HG03196 (cell line): ENCODE measurements around the gene CA10.
A peak's percentile ranks its signal among the peaks of the same experiment; 100 is the strongest.

Experiments
- ATAC-seq: cut with Tn5 transposase; IDR thresholded peaks from one replicate; pipeline ENCODE4 v1.9.1; 2021; ENCODE audit not compliant: unreplicated experiment

CA10 gene

DNA sequence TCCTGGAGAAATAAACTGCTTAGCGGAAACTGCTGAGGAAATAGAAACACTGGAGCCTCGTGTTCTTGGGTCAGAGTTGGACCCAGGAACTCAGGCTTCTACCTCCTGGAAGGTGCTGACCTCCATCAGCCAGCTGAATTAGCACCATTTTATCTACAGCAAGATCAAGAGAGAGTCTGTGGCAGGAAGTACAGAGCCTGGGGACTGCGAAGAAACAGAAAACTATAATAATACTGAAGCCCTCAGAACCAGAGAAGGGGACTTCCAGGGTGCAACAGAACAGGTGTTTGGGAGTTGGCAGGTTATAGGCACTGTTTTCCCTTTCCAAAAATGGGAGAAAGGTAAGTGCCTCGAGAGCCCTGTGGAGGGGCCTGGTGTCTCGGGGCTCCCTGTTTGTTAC lies 379.7 kb downstream of the CA10 start:
- ATAC-seq: no peak

DNA sequence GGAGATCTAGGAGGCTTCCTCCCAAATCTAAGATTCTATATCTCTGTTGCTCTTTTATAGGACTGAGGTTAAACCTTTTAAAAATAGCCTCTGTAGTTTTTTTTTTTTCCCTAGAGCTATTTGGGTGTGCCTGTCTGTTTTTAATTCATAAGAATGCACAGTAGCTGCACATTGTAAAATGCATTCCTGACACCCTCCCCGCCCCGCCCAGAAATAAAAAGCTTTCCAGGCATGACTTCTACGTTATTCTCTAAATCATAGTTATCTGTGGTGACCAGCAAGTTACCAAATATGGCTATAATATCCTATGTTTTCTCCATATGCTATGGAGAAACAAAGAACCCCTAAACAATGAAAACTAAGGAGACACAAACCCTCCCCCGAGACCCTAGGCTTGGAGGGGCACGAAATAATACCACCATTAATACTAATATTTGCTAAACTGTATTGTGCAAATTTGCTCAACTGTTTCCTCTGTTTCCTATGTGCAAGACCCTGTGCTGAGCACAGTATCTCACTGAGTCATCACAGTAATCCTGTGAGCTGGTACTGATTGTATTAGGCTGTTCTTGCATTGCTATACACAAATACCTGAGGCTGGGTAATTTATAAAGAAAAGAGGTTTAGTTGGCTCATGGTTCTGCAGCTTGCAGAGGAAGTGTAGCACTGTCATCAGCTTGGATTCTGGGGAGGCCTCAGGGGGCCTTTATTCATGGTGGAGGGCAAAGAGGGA lies 388.3 kb downstream of the CA10 start:
- ATAC-seq: no peak

DNA sequence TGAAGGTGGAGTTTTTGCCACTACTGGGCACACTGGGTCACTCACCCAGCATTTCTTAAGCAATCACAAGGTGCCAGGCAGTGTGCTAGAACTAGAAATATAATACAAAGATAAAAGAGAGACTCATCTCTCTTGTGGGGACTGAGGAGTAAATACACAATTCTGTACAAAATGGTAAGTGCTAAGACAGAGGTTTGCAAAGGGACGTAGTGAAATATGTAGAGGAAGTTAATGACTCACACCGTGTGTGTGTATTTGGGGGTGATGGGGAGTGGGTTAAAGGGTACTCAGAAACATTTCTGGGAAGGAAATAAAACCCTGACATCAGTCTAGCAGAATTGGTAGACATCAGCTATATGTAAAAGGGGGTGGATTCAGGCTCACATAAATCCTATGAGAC lies 389.3 kb downstream of the CA10 start:
- no peak for ATAC-seq

DNA sequence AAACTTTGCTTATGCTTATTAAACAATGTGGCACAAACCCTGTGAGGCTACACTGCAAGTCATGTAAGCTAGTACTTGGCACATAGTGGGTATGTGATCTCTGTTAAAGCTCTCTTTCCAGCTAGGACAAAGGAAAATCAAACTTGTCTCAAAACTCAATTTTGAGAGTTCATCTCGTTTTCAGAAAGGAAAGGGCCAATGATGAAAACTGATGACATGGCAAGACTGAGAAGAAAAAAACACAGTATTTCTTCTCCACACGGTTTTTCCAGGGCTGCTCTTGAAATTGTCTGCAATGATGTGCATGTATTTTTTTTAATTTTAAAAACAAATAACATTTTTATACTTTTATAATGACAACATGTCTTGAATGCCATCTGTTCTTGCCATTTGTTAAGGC lies 389.8 kb downstream of the CA10 start:
- no peak for ATAC-seq

DNA sequence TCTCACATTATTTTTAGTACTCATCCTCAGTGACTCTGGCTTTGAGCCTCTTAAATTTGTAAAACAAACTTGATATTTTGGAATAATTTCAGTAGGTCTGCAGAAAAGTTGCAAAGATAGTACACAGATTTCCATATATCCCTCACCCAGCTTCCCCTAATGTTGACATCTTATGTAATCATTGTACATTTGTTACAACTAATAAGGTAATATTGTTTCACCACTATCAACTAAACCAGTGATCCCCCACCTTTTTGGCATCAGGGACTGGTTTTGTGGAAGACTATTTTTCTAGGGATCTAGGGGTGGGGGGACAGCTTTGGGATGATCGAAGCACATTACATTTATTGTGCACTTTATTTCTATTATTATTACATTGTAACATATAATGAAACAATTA lies 391.2 kb downstream of the CA10 start:
- ATAC-seq: no peak

DNA sequence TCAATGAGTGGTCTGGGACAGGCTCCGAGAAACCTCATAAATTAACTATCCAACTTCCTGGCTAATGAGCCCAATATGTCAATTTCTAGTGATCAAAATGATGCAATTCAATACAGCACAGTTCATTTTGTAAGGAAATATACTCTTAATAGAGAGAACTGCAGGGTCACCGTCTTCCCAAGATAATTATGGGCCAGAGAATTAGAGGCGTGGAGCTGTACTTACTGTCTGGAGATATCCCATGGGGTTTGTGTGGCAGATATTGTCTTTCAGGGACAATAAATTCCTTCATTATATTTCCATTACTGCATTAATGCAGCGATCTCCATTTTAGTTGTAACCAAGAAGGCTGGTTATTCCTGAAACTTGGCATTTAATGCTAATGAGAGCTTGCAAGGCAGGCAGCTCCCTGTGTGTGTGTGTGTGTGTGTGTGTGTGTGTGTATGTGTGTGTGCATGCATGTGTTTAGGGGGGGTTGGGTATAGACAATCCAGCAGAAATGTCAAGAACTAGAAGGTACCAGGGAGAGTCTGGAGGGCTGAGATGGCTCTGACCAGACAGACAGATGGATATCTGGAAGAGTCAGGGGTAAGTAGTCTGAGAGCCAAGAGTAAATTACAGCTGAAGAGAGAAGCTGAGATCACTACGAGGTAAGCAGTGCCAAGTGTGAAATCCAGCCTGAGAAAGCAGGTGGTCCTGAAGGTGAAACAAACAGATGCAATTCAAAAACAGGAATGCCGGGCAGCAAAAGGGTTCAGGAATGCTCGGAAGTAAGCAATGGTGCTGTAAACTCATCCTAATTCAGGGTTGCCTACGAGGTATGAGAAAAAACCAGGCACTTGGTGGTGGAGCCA lies 393.0 kb downstream of the CA10 start:
- no peak for ATAC-seq

DNA sequence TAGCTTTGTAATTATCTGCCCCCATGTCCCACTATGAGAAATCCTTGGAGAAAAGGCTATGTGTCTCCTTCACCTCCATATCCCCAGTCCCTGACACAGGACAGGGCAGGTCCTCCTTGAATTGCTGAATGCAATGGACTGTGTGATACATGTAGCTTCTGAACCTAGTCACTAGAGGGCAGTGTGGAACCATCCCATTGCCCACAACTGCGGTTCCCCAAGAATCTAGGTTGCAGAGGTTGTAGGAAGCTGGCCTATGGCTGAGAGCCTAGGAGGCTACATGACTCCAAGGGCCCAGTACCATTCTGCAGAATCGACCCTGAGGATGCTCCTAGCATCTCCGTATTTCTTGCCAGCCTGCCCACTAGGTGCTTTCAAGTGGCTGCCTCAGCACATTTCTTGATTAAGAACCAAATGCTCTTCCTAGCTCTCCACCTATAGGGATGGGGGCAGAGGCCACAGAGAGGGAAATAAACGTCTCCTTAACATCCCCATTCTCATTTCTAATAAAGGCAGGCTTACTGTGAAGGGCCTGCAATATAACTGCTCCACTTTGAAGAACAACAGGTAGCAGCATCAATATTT lies 394.0 kb downstream of the CA10 start:
- peak; percentile 93 for ATAC-seq

DNA sequence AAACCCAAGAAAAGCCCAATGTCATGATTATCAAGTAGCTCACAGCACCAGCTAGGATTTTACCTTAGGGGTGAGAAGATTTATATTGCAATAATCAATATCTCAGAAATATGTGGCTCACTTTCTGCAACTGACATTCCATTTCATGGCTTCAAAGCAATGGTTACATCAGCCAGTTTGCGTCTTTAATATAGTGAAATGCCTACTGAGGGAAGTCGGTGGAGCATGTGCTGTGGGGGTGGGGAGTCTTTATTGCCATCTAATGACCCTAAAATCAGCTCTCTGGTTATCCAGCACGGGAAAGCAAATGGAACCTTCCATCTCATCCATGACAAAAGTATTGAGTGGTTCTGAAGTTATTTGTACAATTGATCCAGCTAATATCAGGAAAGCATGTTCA lies 395.5 kb downstream of the CA10 start:
- ATAC-seq: no peak

DNA sequence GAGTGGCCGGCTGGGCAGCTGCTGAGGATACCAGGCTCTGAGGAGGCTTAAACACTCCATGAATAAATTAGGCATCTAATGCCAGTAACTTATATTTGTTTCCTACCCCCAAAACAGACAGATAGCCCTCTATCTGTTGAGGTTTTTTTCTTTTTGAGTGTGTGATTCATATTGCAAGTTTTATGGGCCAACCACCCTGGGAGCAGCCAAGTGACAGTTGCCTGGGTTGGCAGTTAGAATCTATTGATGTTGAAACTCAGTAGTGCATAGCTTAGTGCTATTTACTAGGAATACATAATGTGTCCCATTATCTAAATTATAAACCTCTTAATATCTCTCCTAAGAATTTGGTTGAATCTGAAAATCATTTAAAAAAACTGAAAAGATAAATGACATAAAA lies 397.4 kb downstream of the CA10 start:
- ATAC-seq: no peak

DNA sequence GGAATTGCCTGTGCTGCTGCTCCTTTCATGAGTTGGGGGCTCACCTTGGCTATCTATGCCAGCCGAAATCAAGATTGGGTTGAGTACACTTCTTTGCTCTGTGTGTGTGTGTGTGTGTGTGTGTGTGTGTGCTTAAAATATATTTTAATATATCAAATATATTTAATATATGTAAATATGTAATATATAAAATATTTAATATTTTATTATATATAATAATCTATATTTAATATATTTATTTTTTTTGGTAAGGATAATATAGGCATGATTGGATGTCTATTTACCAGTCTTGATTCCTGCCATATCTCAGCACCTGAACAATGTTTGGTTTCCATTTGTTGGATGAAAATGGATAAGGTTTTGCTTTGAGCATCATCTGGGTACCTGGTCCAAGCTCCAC lies 399.3 kb downstream of the CA10 start:
- no peak for ATAC-seq

DNA sequence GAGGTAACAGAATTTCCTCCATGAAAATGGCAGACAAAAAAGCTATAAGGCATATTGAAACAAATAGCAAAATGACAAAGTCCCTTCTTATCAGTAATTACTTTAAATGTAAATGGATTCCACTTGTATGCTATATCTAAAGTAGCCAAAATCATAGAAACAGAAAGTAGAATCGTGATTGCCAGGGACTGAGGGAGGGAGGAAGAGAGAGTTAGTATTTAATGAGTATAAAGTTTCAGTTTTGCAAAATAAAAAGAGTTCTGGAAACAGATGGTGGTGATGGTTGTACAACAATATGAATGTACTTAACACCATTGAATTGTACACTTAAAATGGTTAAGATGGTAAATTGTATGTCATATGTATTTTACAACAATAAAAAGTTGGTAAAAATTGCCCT lies 407.4 kb downstream of the CA10 start:
- no peak for ATAC-seq

DNA sequence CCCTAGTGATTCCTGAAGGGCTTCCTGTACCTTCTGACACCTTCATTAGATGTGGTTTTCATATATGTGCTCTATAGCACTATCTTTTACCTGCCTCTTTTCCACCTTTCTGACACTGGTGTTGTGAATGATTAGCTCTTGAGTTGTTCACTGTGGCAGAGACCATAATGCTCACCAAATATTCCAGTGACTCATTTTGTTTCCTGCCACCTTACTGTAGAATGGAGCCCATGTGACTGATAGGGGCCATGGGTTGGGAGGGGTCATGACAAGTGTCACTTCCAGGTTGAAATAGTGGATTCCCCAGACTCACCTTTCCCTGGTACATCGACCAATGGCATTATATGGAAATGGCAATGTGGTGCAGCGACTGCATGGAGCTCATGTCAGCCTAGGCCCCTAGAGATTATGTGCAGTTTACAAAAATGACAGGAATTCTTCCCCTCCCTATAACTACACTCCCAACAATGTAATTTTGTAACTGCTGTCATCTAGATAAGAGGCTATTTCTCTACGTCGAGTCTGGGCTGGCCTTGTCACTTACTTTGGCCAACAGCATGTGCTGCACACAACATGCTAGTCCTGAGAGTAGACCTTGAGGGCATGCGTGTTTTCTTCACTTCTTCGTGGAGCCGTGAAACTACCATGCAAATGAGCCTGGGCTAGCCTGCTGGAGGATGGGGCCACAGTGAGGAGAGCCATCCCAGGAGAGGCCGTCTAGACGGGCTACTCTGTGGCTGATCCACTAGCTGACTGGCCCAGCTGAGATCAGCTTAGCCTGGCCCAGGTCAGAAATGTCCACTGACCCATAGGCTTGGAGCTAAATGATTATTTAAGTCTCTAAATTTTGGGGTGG lies 409.5 kb downstream of the CA10 start:
- no peak for ATAC-seq

DNA sequence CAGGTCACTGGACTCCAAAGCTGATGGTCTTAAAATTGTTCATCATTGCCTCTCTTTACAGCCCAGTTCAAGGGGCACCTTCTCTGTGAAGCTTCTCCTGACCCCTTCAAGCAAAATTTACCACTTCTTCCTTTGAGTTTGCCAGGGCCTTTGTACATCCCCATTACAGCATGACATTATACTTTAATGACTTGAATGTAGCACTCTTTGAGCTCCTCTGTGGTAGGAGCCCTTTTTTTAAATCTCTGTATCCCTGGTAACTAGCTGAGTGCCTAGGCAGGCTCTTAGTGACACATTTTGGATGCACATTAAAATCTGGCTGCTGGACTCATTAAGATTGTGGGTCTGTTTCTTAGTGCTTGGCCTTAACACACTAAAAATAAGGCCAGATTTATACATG lies 412.1 kb downstream of the CA10 start:
- ATAC-seq: no peak

DNA sequence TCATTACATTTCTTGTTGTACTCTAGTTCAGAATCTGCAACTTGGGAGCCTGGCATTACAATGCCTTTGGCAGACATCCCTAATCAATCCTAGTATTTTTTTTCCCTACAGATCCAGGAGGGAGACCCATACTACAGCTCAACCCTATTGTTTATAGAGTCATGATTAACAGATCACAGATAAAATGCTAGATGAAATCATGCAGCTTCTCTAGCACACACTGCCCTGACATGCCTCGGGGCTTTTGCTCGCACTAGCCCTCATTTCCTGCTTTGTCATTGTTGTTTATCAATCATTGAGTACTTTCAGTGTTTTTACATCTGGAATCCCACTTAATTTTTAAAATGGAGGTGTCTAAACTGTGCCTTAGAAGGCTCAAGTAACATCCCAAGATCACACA lies 412.5 kb downstream of the CA10 start:
- no peak for ATAC-seq

DNA sequence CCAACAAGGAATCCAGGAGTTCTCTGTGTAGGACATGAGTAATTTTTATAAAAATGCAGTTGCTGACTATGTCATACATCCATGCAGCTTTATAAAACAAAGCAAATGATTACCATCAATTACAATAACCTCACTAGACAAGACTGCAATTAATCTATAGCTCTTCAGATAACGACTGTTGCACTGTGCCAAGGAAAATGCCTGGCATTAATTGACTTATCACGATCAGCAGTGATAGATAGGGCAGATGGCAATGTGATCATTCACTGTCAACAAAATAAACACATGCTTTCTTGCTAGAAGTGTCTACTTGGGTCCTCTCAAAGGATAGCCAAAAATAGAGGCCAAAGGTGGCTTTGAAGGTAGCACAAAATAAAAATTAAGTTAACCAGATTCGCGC lies 415.0 kb downstream of the CA10 start:
- no peak for ATAC-seq

DNA sequence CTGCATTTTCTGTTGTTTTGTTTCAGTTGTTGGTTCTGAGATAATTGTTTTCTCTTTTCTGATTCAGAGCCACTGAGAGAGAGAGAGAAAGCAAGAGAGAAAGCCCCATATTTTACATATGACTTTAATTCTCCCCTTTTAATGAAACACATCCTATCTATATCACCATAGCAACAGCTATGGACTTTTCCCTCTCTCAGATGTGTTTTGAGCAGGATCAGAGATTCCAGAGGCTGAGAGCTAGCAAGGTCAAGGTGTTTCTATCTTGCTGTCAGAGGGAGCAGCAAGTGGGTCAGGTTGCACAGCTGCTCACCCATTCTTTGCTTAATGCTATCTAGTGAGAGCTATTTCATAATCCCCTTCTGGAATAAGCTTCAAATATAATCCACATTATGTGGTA lies 415.9 kb downstream of the CA10 start:
- no peak for ATAC-seq

DNA sequence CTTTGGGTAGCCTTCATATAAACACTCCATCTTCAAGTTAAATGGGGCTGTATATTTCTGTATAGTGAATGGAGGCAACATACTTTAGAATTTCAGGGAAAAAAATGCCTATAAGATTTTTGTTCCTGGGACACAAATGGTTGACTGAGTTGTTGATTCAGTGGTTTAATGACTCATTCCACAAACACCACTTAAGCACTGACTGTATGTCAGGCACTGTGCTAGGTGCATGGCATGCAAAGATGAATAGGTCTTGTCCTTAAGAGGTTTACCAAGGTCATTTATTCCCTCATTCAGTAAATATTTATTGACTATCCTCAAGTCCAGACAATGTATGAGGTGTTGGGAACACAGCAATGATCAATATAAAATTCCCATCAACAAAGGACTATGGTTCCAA lies 417.1 kb downstream of the CA10 start:
- no peak for ATAC-seq

DNA sequence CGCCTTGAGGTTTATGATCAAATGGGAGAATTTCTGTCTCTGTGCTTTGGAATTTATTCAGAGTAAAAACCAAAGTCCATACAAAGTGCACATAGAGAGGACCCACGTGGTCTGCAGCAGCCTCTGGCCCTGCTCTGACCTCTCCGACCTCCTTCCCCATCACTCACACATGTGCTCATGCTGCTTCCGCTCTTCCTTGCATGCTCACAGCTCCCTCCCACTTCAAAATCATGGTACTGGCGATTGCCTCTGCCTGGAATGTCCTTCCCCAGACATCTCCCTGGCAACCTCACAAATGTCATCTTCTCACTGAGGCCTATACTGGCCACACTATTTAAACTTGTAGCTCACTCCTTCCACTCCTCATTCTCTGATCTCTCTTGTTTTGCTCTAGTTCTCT lies 418.0 kb downstream of the CA10 start:
- ATAC-seq: no peak

DNA sequence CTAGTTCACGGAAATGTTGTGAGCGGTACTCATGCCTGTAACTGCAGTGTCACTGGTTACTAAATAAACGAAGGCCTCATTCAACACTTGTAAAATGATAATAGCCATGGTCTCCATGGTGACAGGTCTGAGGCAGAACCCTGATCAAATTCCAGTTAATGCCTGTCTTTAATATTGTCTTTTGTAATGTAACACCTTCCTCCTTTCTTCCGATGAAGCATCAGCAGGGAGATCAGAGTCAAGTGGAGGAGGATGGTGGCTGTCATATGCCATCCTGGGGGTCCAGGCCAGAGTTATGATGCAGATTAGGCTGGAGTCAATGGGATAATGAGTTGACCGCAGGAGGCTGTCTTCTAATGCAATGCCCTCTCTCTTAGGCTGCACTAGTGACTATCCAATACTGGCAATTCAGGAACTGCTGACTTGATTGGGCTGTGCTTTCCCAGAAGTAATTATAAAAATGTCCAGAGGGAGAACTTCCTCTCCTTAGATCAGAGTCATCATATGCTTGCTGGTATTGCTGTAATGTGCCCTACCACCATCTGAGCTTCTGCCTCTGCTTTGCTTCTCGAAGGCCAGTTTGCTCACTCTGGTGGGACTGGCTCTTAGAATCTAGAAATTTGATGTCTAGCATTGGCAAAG lies 419.1 kb downstream of the CA10 start:
- ATAC-seq: no peak

DNA sequence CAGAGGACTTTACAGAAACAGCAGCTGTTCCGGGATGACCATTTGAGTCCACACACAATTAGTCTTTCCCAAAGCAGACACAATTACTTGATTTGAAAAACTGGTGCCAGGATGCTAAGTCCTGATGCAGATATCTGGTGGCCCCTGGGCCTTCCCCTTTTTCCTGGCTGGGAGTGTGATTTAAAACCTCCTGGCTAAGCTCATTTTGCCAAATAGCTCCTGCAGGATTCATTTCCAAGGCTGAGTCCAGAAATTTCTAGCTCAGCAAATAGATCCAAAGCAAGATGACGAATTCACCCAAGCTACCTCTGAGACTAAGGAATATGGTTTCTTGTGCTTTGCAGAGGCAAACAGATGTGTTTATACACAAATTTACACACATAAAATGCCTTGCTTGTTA lies 422.2 kb downstream of the CA10 start:
- no peak for ATAC-seq

DNA sequence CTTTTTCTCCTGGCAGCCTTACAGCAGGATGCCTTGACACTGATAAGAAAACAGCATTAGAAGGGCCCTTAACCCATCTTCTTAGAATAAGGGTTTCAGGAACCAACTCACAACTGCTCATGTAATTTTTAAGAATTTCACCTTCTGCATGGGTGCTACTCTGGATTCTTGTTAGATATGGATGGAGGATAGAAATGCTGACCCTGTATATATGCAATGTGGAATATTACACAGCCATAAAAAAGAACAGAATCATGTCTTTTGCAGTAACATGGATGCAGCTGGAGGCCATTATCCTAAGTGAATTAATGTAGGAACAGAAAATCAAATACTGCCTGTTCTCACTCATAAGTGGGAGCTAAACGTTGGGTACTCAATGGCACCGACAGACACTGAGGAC lies 423.5 kb downstream of the CA10 start:
- ATAC-seq: no peak
